GM12878 (cell line): ENCODE results near the gene STAT3.

Experiments used
- CHD1 ChIP-seq: IDR thresholded peaks from 2 replicates; pipeline ENCODE4 v1.6.1; 2012; ENCODE audit warnings: low read depth, low read length, improper control_type of control experiment
- CREB1 ChIP-seq: IDR thresholded peaks from 2 replicates; pipeline ENCODE4 v1.6.1; 2012; ENCODE audit warnings: low read depth, mild to moderate bottlenecking, inconsistent platforms
- CTCF ChIP-seq, 3 experiments: IDR thresholded peaks in 2 of 3; conservative IDR thresholded peaks in 1 of 3; 2 replicates each; pipeline ENCODE4 v1.5.1; 2011; ENCODE audit warnings: low read depth in 3 of 3, low read length in 3 of 3, mild to moderate bottlenecking in 3 of 3, control low read depth in 2 of 3, moderate library complexity in 2 of 3, inconsistent platforms in 1 of 3, mixed read lengths in 1 of 3; ENCODE audit not compliant: control insufficient read depth in 2 of 3, insufficient read depth in 1 of 3; ENCODE audit errors: extremely low read depth in 1 of 3
- MXI1 ChIP-seq: fragments of 150-350 bp; IDR thresholded peaks from 2 replicates; pipeline ENCODE4 v1.6.1; 2011; ENCODE audit warnings: low read depth, mild to moderate bottlenecking, inconsistent platforms, low read length, improper control_type of control experiment
- RAD21 ChIP-seq: IDR thresholded peaks from 2 replicates; pipeline ENCODE4 v1.6.1; 2011; ENCODE audit warnings: mild to moderate bottlenecking, low read depth, low read length, moderate library complexity; ENCODE audit not compliant: insufficient read depth
- SMC3 ChIP-seq: IDR thresholded peaks from 2 replicates; pipeline ENCODE4 v1.6.1; 2011; ENCODE audit warnings: low read length, improper control_type of control experiment, borderline replicate concordance

GRCh38 chr17:42273474-42274252 is 114.6 kb downstream of the STAT3 start:
- TF ChIP-seq CTCF (IDR thresholded peaks at IDR 0.05 in 2 of 3, conservative IDR thresholded peaks at IDR 0.05 in 1 of 3; ENCODE audit: control insufficient read depth in 2 of 3, extremely low read depth in 1 of 3, insufficient read depth in 1 of 3, low read depth in 3 of 3, low read length in 3 of 3) (no peak), RAD21 (no peak), SMC3 (no peak), CREB1 (no peak), MXI1 (no peak), CHD1 (no peak)
